ENCODE results near the gene STAB2.

STAB2 gene

GRCh38 chr12:103697971-103698751 is 111.1 kb downstream of the STAB2 start:
- DNase-seq: no peak

DNA sequence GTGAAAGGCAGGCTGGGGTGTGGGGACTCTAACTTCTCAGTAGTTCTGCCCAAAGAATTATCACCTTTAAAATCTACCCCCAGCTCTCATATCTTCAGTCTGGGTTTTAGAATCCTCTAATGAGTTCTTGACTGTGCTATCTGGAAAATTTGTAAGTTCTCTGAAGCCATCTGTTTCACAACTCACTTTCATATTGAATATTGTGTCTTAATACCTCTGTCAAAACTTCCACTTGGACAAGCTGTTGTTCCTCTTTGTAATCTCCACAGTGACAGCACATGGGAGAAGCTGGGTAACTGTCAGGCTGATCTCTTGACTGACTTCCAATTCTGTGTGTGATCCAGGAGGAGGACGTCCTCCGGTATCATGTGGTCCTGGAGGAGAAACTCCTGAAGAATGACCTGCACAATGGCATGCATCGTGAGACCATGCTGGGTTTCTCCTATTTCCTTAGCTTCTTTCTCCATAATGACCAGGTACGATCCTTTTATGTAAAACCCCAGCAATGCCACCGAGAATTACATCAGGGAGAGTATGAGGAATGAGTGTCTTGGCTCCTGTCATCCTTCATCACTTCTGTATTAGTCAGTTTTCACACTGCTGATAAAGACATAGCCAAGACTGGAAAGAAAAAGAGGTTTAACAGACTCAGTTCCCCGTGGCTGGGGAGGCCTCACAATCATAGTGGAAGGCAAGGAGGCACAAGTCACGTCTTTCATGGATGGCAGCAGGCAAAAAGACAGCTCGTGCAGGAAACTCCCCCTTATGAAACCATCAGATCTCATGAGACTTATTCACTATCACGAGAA is 111.9 kb downstream of the STAB2 start:
- no peak for DNase-seq

DNA sequence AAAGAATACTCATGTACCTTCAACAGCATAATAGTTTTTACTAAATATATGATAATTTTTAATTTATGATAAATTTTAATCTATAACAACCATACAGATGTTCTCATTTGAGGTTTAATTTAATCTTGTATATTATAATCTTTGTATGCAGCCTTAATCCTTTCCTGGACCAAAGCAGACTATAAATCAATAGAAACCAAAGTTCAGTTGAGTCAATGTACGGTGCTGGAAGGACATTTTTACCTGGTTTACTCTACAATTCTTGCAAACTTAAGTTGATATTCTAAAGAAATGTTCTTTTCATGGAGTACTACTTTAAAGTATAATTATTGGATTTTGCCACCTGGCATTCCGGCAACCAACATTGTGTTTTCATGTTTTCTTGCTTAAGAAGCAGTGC is 118.0 kb downstream of the STAB2 start:
- DNase-seq: no peak

DNA sequence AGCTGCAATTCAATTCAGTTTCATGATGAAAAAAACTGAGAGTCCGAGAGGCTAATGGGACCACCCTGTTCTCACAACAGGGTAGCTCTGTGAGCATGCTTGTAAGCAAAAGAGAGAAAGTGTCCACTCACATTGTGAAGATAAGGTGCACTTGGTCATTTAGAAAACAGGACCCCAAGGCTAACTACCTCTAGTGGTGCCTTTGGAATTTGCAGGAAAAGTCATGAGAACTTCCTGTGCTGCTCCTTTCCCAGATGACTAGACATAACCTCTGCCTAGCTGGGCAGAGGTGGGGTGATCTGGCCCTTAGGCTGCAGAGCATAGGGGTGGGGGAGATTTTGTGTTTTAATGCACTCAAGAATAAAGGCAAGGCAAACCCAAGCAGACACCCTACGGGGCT is 118.9 kb downstream of the STAB2 start:
- no peak for DNase-seq

- DNase-seq: no peak
These were observed 120.4 kb downstream of the STAB2 start for GRCh38 chr12:103707446-103707845.

GRCh38 chr12:103710544-103710943 is 123.5 kb downstream of the STAB2 start:
- no peak for DNase-seq

- no peak for DNase-seq
These were observed 125.1 kb downstream of the STAB2 start for GRCh38 chr12:103712216-103712615.

- no peak for DNase-seq
These were observed 128.4 kb downstream of the STAB2 start for GRCh38 chr12:103715494-103715893.

DNA sequence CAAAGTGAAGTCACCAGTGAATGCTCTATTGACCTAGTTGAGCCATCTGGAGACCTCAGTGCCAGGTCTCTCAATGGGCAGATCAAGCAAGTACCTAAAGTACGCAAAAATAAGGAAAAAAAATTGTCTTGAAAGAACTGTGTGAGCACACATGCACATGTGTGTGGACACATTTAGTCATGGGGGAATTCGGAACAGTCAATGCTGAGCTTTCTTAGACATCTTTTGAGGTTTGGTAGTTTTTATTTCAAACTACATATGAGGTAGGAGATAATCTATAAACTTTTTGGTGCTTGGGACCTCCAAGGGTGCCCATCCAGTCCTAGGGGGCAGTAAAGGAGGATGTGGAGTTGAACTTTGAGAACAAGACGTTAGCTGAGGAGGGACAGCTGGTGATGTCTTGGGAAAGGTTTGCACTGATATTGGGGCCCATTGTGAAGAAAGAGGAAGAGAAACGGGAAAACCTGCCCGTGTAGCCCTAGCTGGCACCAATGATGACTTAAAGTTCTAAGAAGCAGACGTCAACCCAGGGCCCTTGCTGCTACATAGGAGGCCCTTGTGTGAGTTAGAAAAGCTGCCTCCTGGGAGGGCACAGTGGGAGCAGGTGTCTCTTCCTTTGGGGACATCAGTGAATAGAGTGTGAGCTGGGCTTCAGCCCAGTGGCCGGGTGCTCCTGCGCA is 129.6 kb downstream of the STAB2 start:
- DNase-seq: no peak

DNA sequence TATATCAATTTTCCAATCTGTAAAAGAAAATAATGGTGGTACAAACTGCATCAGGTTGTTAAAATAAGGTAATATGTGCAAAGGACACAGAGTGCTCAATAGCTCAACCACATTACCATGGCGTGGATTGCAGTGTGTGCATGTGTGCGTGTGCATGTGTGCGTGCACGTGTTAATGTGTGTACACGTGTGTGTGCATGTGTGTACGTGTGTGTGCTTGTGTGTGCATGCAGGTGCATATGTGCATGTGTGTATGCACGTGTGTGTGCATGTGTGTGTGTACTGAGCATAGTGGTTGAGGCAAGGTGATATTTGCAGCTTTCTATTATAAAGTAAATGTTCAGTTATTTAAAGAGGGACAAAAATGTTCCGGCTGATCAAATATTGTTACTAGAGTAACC is 138.3 kb downstream of the STAB2 start:
- DNase-seq: no peak

GRCh38 chr12:103727638-103728037 is 140.6 kb downstream of the STAB2 start:
- DNase-seq: no peak

DNA sequence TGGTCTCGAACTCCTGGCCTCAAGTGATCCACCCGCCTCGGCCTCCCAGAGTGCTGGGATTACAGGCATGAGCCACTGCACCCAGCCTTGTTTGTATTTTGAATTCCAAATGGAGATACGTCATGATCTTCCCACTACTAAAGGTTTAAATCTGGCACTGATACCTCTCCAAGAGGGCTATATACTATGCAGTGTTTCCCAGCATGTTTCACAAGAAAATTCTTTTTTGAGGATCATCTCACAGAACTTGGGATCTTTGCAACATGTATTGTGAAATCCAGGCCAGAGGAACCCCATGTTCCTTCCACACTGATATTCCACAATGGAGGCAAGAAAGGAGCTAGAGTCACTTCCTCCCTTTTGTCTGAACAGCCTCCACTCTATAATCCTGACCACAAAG is 141.2 kb downstream of the STAB2 start:
- DNase-seq: no peak

DNA sequence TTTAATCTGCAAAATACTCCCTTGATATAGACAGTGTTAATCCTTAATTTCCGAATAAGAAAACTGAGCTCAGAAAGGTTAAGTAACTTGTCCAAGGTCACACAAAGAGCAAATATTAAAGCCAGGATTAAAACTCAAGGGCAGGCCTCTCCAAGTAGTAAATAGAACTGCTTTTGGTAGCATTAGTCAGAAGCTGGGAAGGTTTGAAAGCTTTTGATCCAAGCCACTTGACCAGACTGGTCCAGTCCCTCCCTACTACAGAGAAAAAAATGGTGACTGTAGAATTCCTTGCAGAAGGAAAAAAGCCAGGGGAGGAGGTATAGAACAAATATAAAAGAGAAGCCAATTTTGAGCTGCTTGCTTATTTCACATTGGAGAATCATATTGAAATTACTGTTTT is 142.4 kb downstream of the STAB2 start:
- DNase-seq: no peak

GRCh38 chr12:103731539-103731938 is 144.5 kb downstream of the STAB2 start:
- DNase-seq: no peak

GRCh38 chr12:103734863-103735262 is 147.8 kb downstream of the STAB2 start:
- no peak for DNase-seq

GRCh38 chr12:103735291-103735690 is 148.2 kb downstream of the STAB2 start:
- no peak for DNase-seq

GRCh38 chr12:103736572-103736971 is 149.5 kb downstream of the STAB2 start:
- no peak for DNase-seq

DNA sequence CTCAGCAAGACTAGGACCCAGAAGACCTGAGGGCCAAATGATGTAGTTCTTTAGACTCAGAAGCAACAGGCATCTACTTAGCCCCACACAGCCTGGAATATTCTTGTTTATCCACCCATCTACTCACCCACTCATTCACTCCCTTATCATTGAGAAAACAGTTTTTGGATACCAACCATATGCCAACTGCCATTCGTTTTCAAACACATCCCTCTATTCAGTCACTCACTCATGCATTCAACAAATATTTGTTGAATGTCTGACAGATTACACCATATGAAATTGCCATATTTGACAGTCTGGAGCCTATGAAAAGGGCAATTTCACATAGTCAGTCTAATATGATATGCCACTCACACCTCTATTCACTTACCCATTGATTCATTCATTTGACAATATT is 150.8 kb downstream of the STAB2 start:
- DNase-seq: no peak

DNA sequence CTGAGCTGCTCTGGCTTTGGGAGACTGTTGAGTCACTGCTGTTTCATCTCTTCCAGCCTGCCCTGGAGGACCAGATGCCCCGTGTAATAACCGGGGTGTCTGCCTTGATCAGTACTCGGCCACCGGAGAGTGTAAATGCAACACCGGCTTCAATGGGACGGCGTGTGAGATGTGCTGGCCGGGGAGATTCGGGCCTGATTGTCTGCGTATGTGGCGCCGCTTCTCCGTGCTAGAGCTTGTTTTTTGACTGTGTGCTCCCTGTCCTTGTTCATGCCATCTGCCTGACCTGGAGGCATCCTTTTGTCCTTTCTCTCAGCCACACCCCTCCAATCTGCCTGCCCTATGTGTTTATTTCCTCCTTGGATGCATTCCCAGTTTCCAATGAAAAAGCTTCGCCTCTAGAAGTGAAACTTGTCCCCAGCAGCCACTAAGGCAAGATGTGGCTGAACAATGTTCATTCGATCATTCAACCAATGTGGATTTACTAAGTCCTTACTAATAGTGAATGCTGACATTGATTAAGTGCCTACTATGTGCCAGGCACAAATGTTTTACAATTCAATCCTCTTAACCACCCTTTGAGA is 155.4 kb downstream of the STAB2 start:
- no peak for DNase-seq

GRCh38 chr12:103743788-103744187 is 156.7 kb downstream of the STAB2 start:
- DNase-seq: no peak

GRCh38 chr12:103745962-103746361 is 158.9 kb downstream of the STAB2 start:
- no peak for DNase-seq

GRCh38 chr12:103748002-103748401 is 160.9 kb downstream of the STAB2 start:
- DNase-seq: no peak

DNA sequence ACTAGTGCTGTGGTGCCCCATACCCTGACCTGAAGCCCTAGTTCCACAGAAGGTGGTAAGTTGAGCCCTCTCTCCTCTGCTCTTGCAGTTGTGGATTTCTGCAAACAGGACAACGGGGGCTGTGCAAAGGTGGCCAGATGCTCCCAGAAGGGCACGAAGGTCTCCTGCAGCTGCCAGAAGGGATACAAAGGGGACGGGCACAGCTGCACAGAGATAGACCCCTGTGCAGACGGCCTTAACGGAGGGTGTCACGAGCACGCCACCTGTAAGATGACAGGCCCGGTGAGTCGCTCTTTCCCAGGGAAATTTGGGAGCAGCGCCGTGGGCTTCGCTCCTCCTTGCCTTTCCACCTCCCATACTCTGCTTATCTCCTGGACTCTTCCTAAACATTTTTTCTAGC is 161.8 kb downstream of the STAB2 start:
- DNase-seq: no peak

All from RPMI8226 (cell line).